ENCODE measurements around the gene CBX1. TPM values are rescaled to one million over a fixed set of nuclear protein-coding genes. Genes with fewer than 3 reads are reported as not detected.

The CBX1 gene
- total and polyA plus RNA-seq, 10 of the 15 experiments (the other 5 are each of a cell fraction or from before 2014, with no cell fraction given), result 11.8 to 99.2 (median 43.5) TPM

DNA sequence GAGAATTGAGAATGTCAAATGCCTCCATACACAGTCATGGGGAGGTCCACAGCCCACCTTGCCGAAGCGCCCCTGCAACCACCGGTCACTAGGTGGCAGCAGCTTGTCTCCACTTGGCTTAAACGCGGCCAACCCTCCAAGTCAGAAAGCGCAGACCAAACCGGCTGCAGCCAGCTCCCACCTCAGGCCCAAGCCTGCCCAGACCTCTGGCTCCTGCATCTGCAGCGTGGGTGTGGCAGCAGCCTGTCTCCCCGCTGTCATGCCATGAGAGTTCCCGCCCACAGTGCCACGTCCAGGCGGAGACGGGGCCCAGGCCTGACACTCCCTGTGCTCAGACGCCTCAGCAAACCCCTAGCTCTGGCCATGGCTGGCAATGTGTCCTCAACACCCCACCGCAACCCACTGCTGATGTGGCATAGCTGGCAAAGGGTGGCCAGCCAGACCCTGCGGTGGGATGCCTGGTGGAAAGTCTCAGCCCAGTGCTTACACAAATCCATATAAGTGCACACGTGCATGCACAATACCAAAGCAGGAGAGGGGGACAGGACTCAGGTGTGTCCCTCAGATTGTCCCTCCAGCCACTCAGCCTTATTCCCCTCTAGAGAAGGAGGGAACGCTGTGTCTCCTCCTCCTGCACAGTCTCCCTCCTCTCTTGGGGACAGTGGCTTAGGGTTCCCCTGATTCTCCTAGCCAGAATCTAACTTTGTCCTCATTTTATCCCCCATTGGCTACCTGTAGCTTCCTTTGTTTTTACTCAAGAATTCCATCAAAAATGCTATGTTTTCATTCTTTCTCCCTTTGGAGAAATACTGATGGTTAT lies 74.6 kb downstream of the CBX1 start (continued):
- no peak for TF ChIP-seq ZBTB40 (IDR thresholded peaks at IDR 0.05; ENCODE audit: borderline replicate concordance)
- TF ChIP-seq, protein P1, sequence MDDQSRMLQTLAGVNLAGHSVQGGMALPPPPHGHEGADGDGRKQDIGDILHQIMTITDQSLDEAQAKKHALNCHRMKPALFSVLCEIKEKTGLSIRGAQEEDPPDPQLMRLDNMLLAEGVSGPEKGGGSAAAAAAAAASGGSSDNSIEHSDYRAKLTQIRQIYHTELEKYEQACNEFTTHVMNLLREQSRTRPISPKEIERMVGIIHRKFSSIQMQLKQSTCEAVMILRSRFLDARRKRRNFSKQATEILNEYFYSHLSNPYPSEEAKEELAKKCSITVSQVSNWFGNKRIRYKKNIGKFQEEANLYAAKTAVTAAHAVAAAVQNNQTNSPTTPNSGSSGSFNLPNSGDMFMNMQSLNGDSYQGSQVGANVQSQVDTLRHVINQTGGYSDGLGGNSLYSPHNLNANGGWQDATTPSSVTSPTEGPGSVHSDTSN (IDR thresholded peaks at IDR 0.05; ENCODE audit: insufficient replicate concordance, low read depth, low read length), result no peak
- no peak for TF ChIP-seq ZBED1 (IDR thresholded peaks at IDR 0.05; ENCODE audit: borderline replicate concordance)
- no peak for TF ChIP-seq NR2F1 (conservative IDR thresholded peaks at IDR 0.05)
- TF ChIP-seq, protein P2, sequence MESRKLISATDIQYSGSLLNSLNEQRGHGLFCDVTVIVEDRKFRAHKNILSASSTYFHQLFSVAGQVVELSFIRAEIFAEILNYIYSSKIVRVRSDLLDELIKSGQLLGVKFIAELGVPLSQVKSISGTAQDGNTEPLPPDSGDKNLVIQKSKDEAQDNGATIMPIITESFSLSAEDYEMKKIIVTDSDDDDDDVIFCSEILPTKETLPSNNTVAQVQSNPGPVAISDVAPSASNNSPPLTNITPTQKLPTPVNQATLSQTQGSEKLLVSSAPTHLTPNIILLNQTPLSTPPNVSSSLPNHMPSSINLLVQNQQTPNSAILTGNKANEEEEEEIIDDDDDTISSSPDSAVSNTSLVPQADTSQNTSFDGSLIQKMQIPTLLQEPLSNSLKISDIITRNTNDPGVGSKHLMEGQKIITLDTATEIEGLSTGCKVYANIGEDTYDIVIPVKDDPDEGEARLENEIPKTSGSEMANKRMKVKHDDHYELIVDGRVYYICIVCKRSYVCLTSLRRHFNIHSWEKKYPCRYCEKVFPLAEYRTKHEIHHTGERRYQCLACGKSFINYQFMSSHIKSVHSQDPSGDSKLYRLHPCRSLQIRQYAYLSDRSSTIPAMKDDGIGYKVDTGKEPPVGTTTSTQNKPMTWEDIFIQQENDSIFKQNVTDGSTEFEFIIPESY (IDR thresholded peaks at IDR 0.05), result no peak
- TF ChIP-seq, protein P3, sequence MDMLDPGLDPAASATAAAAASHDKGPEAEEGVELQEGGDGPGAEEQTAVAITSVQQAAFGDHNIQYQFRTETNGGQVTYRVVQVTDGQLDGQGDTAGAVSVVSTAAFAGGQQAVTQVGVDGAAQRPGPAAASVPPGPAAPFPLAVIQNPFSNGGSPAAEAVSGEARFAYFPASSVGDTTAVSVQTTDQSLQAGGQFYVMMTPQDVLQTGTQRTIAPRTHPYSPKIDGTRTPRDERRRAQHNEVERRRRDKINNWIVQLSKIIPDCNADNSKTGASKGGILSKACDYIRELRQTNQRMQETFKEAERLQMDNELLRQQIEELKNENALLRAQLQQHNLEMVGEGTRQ (IDR thresholded peaks at IDR 0.05; ENCODE audit: borderline replicate concordance, low read depth, low read length), result no peak
- TF ChIP-seq RBBP5 (conservative IDR thresholded peaks at IDR 0.05), result no peak
- TF ChIP-seq NFYA (IDR thresholded peaks at IDR 0.05; ENCODE audit: borderline replicate concordance, low read depth, low read length), result no peak
- no peak for TF ChIP-seq CEBPZ (IDR thresholded peaks at IDR 0.05; ENCODE audit: low read depth, low read length)
- no peak for TF ChIP-seq JUND (IDR thresholded peaks at IDR 0.05; ENCODE audit: low read depth, low read length)
- TF ChIP-seq POLR2AphosphoS5 (IDR thresholded peaks at IDR 0.05; ENCODE audit: low read length), result no peak
- TF ChIP-seq ZNF24 (IDR thresholded peaks at IDR 0.05), result no peak
- TF ChIP-seq GABPA (IDR thresholded peaks at IDR 0.05; ENCODE audit: low read depth), result no peak
- no peak for TF ChIP-seq NR2C2 (IDR thresholded peaks at IDR 0.05; ENCODE audit: borderline replicate concordance, control insufficient read depth, insufficient read length, low read depth)
- no peak for TF ChIP-seq ATF7 (IDR thresholded peaks at IDR 0.05; ENCODE audit: low read depth)
- no peak for TF ChIP-seq SMAD1 (IDR thresholded peaks at IDR 0.05; ENCODE audit: low read depth, partially characterized antibody)
- TF ChIP-seq SP1 (IDR thresholded peaks at IDR 0.05; ENCODE audit: low read depth, low read length), result no peak
- 0 out of 2 replicates have a peak, but pooled peaks have one; percentile 40 for TF ChIP-seq GATAD2B (conservative IDR thresholded peaks at IDR 0.05; ENCODE audit: low read depth)
